GM19397 (cell line): Measurements from ENCODE around the gene IGF2BP1.
"Not testable (repeated sequence)": the region's sequence is repeated elsewhere in the genome, so short reads cannot be mapped to it uniquely, and the experiment has no call there.

Experiments
- ATAC-seq: cut with Tn5 transposase; IDR thresholded peaks from one replicate; pipeline ENCODE4 v1.9.1; 2021; ENCODE audit warnings: mild to moderate bottlenecking, moderate library complexity; ENCODE audit not compliant: unreplicated experiment

Gene IGF2BP1

DNA sequence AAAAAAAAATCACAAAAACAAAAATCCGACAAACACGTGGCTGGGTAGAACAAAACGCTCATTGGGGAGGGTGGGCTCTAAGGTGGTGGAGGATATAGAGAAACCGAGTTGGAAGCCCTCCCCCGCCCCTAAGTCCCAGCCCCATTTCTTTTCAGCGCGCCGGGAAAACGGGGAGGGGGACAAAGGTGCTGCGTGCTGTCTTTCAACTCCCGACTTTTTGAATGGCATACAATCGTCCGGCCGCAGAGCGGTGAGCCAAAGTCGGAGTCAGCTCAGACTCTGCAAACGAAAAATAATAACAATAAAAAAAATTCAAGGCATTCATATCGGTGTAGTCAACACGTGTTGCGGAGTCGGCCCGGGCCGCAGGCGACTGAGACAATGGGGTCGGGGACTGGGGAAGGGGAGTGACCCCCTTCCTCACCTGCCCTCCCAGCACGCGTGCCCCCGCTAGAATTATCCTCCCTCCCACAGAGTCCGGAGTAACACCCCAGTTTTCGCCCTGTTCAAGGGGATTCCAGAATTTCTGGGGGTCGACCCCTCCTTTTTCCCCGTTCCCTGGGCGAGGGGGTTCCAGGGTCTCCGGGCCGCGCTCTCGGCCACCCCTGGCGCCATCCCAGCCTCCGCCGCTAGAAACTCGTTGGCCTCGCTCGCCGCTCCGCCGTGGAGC, 1.7 kb upstream of the IGF2BP1 start:
- no peak for ATAC-seq

DNA sequence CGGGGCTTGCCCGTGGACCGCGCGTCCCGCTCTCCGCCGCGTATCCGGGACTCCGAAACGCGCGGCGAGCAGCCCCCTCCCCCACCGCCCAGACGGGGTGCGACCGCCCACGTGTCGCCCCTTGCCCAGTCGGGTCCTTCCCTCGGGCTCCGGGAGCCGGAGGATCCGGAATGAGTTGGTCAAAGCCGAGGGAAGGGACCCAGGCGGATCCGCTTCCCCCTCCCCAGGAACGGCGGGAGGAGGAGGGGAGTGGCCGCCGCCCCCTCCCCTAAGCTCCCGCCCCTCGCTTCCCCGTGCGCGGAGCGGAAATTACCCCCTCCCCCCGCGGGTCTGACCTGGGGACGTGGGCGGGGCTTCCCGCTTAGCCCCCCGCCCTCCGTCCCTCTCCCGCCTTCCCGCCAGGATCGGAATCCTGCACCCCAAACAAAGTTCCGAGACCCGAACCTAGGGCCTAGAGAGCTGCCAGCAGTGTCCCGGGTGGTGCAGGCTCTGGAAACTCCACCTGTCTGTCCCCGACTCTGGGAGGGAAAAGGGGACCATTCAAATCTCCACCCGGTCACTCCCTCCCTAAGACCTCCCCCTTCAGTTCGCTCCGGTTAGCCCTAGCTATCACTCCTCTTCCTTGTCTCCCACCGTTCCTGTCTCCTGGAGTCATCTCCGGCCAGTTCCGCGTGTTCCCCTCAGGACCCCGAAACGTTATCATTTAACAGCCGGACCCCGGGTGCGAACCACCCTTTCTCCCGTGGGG, 1.0 kb upstream of the IGF2BP1 start:
- no peak for ATAC-seq

DNA sequence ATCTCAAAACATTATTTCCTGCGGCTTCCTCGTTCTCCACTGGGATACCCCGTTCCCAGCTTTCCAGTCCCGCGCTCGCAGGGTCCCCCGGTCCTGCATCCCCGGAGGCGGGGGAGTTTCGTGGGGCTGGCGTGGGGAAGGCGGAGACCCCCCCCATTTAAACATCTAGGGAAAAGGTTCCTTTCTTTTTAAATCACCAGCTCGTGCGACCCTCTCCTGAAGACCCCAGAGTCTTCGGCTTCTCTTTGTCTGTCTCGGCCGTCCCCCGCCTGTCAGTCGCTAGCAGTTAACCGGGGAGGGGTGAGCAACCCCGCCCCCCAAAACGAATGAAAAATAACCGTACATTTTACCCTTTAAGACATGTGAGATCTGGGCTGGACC, 473 bp upstream of the IGF2BP1 start:
- ATAC-seq = no peak

DNA sequence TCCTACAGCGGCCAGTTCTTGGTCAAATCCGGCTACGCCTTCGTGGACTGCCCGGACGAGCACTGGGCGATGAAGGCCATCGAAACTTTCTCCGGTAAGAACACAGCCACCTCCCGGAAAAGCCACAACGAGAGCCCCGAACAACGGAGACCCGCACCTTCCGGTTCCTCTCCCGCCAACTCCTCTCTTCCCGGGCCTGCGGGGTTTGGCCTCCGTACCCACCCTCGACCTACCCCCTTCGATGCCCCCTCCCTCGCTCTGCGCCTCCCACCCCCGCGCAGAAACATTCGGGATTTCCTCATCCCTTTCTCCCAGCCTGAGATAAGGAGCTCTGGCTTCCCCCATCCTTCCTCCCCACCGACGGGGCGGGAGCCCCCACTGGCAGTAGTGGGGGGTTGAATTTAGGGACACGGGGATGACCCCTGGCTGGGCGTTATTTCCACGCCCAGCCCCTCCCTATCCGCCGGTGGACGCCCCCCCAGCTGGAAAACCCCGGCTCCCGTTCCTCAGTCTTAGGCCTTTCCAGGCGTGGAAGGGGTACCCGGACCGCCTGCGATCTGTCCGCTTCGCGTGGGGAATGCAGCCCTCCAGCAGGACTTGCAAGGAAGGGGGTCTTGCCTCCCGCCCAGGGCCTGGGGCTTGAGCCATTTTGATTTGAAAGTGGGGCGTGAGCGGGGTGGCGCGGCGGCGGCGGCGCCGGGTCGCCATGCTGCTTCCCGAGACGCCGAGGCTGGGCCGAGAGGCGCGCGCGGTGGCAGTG, 822 bp downstream of the IGF2BP1 start:
- no peak for ATAC-seq

DNA sequence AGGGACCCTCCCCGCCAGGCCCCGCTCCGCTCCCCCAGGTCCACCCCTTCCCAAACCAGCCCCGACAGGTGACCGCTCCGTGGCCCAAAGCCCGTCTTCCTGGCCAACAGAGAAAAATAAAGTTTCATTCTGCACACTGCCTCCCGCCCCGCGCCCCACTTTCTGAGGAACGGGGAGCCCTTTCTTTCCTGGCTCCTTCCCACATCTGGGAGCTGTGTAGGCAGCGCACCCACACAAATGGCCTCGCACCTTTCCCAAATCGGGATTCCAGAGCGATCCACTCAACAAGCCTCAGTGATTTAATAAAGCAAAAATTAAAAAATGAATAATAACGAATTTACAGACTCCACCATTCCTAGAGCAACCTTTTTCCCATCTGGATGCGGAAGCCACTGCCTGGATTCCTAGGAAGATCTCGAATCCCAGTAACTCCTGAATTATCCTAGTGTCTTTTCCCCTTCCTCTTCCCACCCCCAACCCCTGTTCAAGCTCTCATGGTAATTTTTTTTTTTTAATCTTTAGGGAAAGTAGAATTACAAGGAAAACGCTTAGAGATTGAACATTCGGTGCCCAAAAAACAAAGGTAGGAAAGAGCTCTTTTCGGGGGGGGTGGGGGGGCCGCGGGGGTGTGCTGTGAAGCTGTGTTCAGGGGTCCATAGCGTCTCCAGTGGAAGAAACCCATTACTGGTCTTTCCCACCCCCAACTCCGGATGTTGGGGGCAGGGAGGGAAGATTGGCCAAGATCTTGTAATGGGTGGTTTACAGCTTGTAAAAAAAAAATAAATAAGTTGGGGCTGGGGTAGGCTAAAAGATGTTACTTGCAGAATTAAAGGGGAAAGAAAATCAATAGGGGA, 1.6 kb downstream of the IGF2BP1 start:
- no peak for ATAC-seq

DNA sequence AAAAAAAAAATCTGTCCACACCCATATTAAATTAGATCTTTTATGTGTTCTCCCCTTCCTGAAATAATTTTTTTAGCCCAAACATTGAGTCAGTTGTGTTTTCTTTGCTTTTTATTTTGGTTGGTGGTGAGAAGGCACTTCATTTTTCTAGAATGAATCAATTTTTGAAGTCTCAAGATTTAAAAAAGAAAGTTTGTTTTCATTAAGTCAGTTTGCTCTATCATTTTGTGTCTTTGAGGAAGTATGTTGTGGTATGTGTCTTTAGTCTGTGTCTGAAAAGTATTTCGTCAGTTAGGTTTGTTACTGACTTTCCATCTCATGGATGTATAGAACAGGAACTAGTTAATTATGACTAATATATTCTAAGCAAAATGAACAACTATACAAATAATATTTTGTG, 3.8 kb downstream of the IGF2BP1 start:
- no peak for ATAC-seq

DNA sequence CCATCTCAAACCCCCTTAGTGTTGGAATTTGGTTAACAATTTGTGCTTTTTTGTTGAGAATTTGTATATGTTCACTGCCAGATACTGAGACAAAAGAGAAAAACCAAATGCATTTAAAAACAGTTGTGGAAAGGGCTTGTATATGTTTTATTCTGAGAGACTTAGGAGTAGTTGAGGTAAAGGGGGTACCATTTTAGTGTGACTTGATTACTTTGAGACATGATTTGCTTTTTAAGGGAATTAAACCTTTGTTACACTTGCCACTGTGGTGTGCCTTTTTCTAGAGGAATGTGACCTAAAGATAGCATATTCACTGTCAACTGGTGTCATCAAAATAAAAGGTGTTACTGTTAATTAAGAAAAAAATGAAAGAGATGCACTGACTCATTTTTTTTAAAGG, 4.5 kb downstream of the IGF2BP1 start:
- ATAC-seq = no peak

DNA sequence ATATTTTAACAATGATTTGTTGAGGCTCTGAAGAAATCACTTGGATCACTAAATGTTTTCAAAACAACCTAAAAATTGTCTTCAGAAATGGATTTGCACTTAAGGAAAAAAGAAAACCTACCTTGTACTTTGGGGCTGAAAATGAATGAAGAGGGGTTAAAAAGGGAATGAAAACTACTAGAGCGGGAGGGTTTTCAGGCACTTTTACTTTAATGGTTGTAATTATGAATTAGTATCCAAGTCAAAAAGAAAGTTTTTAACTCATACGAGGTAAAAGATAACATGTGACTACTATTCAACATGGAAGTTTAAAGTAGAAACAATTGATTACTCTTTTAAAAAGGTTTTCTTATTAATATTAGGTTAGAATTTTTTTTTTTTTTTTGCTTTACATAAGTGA, 5.1 kb downstream of the IGF2BP1 start:
- ATAC-seq = no peak

DNA sequence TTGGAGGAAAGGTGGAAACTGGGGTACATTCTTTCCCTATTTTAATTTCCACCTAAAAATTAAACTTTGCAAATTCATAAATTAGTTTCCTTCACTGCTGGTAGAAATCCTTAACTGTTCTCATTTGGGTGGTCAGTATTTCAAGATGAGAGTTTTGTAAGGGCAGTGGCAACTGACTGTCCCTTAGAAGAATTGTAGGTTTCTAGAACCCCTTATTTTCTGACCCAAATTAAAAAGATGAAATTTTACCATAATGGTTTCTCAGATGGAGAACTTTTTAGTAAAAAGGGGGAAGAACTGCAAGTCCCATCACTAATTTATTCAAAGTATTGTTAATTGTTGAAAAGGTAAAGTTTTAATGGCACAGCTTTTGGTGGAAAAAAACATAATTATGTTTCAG, 5.6 kb downstream of the IGF2BP1 start:
- no peak for ATAC-seq

DNA sequence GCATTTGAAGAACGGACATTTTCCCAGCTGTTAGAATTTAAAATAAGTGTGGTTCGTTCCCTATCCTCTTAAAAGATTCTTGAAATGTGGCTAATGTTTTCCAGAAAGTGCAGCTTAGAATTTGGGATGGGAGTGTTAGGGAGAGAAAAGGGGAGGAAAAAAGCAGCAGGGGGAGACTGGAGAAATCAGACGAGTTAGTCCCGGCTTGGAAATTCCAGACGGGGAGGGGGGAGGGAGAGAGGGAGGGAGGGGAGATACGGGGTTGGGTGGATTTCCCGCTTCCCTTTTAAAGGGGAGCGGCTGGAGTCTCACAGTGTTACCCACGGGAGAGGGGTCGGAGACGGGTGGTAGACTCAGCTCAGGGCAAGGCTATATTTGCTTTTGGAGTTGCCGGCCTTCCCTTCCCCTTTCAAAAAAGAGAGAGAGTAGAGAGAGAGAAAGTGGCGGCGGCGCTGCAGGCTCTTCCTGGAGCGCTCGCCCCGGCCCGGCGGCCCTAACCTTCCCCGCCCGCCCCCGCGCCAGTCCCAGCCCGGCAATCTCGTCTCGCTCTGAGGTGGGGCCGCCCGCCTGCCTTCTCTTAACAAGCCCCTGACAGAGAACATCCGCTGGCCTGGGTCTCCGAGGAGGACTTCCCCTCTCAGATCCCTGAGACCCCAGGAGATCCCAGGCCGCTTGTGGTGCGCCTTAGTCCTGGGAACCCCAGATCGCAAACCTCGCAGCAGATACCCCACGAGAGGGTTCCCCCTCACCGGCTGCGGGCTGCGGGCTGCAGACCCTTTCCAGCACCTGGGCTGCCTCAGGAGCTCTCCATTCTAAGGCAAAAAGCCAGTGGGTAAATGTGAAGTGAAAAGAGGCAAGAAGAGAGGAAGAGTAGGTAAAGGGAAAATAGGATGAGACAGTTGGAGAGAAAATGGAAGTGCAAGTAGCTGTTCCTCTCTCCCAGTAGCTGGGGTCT, 6.6 kb downstream of the IGF2BP1 start:
- ATAC-seq = no peak

DNA sequence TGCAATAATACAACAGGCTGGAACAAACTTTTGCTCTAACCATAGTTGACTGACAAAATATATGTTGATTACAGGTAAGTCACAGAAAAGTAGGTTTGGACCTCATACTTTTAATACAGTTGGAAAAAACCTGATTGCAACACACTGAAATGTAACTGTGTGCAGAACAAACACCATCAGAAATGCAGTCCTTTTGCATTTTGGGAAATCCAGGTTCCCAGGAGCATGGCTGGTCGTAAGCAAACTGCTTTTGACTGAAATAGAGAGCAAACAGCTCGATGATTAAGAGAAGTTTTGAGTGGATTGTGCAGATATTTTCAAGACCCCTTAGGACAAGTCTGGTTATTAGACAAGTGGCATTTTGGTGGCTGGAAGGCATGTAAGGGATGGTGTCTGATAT, 8.0 kb downstream of the IGF2BP1 start:
- no peak for ATAC-seq

DNA sequence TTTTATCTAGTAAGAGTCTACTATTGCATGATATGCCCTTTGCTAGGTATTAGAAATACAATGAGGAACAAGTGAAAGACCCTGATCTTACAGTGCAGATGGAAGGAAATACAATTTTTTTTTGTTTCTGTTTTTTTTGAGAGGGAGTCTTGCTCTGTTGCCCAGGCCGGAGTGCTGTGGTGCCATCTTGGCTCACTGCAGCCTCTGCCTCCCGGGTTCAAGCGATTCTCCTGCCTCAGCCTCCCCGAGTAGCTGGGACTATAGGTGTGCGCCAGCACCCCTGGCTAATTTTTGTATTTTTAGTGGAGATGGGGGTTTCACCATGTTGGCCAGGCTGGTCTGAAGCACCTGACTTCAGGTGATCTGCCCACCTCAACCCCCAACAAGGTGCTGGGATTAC, 11.7 kb downstream of the IGF2BP1 start:
- not testable (repeated sequence) for ATAC-seq

DNA sequence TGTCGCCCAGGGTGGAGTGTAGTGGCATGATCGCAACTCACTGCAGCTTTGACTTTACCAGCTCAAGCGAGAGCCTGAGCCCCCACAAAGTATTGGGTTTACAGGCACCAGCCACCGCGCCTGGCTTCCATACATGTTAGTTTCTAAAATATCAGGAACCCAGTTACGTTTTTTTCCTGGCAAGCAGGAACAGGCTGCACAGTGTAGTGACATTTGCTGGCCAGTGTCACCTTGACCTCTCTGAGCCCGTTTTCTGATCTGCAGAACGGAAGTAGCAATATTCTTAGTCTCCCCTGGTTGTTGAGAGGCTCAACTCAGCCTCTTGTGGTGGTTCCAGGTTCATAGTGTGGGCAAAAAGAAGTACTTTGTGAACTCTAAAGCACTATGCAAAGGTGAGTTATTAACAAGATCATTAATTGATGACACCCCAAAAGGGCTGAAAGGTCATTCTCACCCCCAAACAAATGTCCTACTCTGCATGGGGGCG, 15.6 kb downstream of the IGF2BP1 start:
- no peak for ATAC-seq

DNA sequence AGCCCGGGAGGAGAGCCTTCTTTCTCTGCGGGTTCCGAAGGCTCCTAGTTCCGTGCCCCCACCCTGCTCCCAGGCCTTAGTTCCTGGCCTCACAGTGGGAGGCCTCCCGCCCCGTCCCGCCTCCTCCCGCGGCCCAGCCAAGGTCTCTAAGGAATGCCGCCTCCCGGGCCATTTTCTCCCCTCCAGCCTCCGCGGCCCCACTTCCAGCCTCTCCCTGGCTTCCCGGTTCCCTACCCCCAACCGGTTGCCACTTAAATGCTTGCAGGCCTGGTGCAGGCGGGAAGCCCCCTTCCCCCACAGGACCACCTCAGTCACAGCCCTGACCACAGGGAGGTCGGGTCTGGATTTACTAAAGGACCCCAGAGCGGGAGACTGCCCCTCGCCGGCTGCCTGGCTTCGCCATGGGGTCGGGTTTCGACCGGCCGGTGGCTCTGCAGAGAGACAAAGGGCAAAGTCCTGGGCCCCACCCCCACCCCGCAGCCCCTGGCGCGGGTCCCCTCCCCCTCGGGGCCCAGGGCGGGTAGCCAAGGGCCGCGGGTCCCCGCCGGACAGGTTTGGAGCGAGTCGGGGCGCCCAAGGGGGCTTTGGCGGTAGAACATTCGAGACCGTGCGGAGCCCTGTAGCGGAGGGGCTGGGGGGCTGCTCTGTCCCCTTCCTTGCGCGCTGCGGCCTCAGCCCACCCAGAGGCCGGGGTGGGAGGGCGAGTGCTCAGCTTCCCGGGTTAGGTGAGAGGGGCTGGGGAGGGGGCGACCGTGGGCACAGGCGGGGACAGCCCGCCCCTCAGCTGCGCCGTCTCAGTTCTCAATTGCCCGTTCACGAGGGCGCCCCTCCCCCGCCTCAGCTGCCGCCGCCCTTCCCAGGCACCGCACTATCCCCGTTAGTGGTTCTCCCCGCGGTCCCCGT, 16.4 kb downstream of the IGF2BP1 start:
- ATAC-seq = no peak

DNA sequence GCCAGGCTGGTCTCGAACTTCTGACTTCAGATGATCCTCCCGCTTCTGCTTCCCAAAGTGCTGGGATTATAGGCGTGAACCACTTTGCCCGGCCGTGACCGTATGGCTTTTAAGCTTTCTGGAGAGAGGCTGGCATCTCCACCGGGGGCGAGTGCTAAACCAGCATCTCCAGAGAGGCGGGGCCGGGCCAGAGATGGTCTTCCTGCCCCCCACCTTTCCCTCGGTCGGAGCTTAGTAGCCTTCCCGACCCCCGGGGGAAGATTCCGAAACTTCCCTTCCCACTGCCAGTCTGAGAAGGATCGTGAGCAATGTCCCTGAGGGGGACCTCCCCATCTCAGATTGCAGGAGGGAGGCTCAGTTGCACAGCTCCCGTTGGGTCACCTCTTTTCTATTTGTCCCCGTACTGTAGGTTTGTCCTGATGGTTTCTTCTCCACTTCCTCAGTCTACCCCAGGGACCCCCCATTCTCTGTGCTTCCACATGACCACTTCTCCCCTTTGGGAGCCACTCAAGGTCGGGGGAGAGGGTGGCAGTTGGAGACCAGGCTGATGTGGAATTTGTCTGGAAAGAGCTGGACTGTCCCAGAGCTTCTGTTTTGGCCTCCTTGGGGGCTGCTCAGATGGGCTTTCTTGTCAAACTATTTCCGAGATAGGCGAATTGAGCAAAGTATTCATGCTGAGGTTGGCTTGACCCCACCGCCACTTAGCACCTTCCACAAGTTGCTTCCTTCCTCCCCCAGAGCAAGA, 18.2 kb downstream of the IGF2BP1 start:
- ATAC-seq = no peak

DNA sequence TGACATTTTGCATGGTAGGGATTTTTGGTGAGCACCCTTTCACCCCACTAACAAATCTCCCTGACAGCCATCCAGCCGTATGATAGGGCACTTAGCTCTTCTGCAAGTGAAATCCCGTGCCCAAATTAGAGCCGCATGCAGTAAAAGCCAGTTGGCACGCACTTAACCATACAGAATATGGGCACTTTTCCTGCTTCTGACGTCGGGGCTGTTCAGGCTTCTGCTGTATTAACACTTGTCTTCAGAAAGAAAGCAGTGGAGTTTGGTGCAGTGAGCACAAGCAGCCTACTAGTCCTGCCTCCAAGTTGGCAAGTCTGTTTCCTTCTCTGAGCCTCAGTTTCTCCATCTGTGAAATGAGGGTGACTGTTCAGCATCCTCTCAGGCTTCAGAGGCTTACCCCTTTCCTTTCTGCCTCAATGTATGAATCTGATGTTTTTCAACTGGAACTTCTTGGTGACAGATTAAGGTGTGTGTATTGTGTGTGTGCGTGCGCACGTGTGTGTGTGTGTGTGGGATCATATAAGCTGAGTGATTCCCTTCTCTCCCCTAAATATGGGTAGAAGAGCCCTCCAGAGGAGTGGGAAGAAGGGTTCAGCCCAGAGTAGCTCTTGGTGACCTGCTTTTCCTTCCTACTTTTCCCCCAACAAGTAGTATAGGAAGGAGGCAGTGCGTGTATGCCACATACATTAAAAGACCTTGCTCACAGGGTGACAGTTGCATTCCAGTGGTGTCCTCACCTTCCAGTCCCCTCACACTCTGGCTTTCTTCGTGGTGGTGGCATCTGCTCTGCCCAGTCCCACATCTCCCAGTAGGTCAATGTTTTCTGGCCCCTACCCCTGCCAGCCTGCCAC, 19.0 kb downstream of the IGF2BP1 start:
- no peak for ATAC-seq

DNA sequence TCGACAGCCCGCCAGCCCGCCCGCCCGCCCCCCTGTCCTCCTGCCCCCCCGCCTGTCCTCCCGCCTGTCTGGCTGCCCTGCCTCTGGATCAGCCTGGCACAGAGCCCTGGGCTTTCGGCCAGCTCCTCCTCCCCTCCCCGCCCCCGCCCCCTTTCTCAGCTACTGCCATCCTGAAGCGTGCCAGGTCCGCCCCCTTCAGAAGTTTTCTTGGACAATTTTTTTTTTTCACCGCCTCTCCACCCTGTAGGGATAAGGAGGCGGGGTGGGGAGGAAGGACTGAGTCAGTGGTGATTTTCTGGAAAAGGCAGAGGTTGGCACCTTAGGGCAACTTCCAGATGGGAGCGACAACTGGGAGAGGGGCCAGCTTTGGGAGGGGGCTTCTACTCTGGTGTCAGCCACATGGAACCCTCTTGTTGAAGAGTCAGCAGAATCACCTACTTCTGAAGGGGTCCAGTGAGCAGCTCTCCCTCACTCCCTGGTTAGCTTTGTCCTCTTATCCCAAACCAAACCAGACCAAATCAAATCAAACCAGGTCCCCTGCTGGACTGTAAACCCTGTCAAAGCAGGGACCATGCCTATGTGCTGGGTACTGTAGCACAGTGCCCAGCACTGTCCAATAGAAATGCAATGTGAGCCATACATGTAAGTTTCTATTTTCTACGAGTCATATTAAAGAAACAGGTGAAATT, 19.7 kb downstream of the IGF2BP1 start:
- ATAC-seq = no peak
